Endothelial cell of umbilical vein (primary cell): ENCODE results near the gene MLH1.

Source experiments
- POLR2A ChIP-seq: IDR thresholded peaks from 2 replicates; pipeline ENCODE4 v1.6.1; 2012; ENCODE audit warnings: low read depth, mild to moderate bottlenecking, control low read depth, low read length
- TF ChIP-seq, protein P1 (sequence below), 2 donors: IDR thresholded peaks; 1 replicate in 1 of 2; 2 replicates in 1 of 2; pipeline ENCODE4 v1.5.1; 2011; ENCODE audit warnings: low read length in 2 of 2, mild to moderate bottlenecking in 2 of 2, moderate library complexity in 2 of 2, control low read depth in 1 of 2, inconsistent platforms in 1 of 2, low read depth in 1 of 2; ENCODE audit not compliant: insufficient read depth in 1 of 2; ENCODE audit errors: extremely low read depth in 1 of 2

DNA sequence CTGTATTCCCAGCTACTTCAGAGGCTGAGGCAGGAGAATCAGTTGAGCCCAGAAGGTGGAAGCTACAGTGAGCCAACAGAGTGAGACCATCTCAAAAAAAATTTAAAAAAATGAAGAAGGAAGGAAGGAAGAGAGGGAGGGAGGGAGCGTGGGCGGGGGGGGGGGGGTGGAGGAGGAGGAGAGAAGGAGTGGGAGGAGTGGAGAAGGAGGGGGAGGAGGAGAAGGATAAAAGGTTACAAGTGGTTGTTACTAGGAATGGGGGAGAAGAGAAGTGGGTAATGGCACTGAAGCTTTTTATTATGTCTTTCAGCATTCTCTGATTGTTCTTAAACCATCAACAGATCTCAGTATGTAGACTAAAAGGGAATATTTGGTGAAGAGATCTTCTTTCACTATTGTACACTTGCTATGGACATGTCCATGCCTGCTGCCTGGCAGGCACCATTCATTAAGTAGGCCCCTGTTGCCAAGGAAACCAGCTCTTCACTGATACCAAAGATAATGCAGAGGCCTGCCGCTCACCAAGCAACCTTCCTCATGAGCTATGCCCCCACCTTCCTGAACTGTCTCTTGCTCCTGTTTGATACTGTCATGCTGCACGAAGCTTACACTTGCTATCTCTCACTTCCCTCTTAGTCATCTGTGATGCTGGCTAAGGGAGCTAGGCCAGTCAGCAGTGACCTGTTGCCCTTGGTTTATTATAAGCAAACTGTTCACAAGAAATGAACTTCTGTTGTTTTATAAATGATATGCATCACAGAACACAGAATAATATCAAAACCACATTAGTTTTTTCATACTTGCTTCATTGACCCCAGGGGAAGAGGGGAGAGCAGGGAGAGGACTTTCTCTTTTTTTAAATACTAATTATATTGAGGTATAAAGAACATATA lies 23.5 kb upstream of the MLH1 start:
- TF ChIP-seq POLR2A: no peak
- TF ChIP-seq, protein P1, sequence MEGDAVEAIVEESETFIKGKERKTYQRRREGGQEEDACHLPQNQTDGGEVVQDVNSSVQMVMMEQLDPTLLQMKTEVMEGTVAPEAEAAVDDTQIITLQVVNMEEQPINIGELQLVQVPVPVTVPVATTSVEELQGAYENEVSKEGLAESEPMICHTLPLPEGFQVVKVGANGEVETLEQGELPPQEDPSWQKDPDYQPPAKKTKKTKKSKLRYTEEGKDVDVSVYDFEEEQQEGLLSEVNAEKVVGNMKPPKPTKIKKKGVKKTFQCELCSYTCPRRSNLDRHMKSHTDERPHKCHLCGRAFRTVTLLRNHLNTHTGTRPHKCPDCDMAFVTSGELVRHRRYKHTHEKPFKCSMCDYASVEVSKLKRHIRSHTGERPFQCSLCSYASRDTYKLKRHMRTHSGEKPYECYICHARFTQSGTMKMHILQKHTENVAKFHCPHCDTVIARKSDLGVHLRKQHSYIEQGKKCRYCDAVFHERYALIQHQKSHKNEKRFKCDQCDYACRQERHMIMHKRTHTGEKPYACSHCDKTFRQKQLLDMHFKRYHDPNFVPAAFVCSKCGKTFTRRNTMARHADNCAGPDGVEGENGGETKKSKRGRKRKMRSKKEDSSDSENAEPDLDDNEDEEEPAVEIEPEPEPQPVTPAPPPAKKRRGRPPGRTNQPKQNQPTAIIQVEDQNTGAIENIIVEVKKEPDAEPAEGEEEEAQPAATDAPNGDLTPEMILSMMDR (IDR thresholded peaks at IDR 0.05; ENCODE audit: extremely low read depth in 1 of 2, insufficient read depth in 1 of 2, low read depth in 1 of 2, low read length in 2 of 2): no peak
